ENCODE data around the gene SCRT2.

- TF ChIP-seq CTCF (IDR thresholded peaks at IDR 0.05), result no peak
- TF ChIP-seq IRF3 (IDR thresholded peaks at IDR 0.05; ENCODE audit: low read depth, low read length), result no peak
- no peak for TF ChIP-seq REST (IDR thresholded peaks at IDR 0.05; ENCODE audit: low read depth, low read length)
- TF ChIP-seq POLR2AphosphoS5 (IDR thresholded peaks at IDR 0.05; ENCODE audit: low read depth, low read length), result no peak
- no peak for TF ChIP-seq MAX (IDR thresholded peaks at IDR 0.05; ENCODE audit: low read depth)
- TF ChIP-seq ELF1 (IDR thresholded peaks at IDR 0.05), result no peak
- TF ChIP-seq YY1 (IDR thresholded peaks at IDR 0.05; ENCODE audit: low read depth), result no peak
- no peak for TF ChIP-seq TCF12 (IDR thresholded peaks at IDR 0.05)
- no peak for TF ChIP-seq TAF1 (IDR thresholded peaks at IDR 0.05; ENCODE audit: borderline replicate concordance, low read depth, low read length)
- TF ChIP-seq FOSL2 (IDR thresholded peaks at IDR 0.05; ENCODE audit: borderline replicate concordance, low read depth), result no peak
- TF ChIP-seq USF2 (IDR thresholded peaks at IDR 0.05; ENCODE audit: borderline replicate concordance, low read depth, low read length), result no peak
These were observed 9.2 kb upstream of the SCRT2 start for GRCh38 chr20:684676-685319.

All from SK-N-SH (cell line).